Ishikawa (cell line): ENCODE data around the gene CCT3.

ENCODE experiments used
- EGR1 ChIP-seq: IDR thresholded peaks from 2 replicates; pipeline ENCODE4 v1.6.1; 2012
- EP300 ChIP-seq: IDR thresholded peaks from 2 replicates; pipeline ENCODE4 v1.6.1; 2012; ENCODE audit warnings: borderline replicate concordance
- FOXM1 ChIP-seq: IDR thresholded peaks from 2 replicates; pipeline ENCODE4 v1.6.1; 2012; ENCODE audit warnings: low read depth, borderline replicate concordance
- NFIC ChIP-seq: IDR thresholded peaks from 2 replicates; pipeline ENCODE4 v1.6.1; 2012
- REST ChIP-seq: IDR thresholded peaks from 2 replicates; pipeline ENCODE4 v1.6.1; 2012; ENCODE audit warnings: low read depth, mild to moderate bottlenecking
- TAF1 ChIP-seq: IDR thresholded peaks from 2 replicates; pipeline ENCODE4 v1.6.1; 2012; ENCODE audit warnings: low read depth, mild to moderate bottlenecking
- YY1 ChIP-seq: IDR thresholded peaks from 2 replicates; pipeline ENCODE4 v1.6.1; 2012; ENCODE audit warnings: low read depth

GRCh38 chr1:156279837-156280236, 58.3 kb downstream of the CCT3 start:
- TF ChIP-seq TAF1 (no peak), EP300 (no peak), YY1 (no peak), EGR1 (no peak), FOXM1 (no peak), REST (no peak), NFIC (no peak)
